Measurements from ENCODE around the gene FRMPD2.

DNA sequence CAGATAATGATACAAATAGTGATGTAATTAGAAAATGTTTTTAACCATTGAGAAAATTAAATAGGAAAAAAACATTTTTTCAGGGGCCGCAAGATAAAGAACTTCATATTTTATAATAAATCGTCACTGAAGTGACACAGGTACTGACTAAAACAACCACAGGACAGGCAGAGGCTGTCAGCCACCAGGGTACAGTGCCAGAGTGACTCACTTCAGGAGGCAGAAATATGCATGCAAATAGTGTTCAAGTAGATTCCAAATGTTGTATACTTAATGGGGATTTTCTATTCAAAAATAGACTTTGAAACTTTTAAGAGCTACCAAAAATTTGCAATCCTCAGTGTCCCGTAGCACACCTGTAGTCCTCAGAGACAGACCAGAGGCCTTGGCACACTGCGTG is 68.6 kb downstream of the FRMPD2 start:
- no peak for TF ChIP-seq POLR2AphosphoS5 (IDR thresholded peaks at IDR 0.05)
- no peak for TF ChIP-seq CTCF (IDR thresholded peaks at IDR 0.05; ENCODE audit: poor library complexity, severe bottlenecking)
- no peak for TF ChIP-seq EZH2 (IDR thresholded peaks at IDR 0.05; ENCODE audit: borderline replicate concordance, insufficient read depth, low read length, poor library complexity, severe bottlenecking)
- no peak for TF ChIP-seq SMC3 (conservative IDR thresholded peaks at IDR 0.05; ENCODE audit: poor library complexity)
- TF ChIP-seq EP300 (conservative IDR thresholded peaks at IDR 0.05; ENCODE audit: poor library complexity, severe bottlenecking): no peak
